Activated T-helper 1 cell treated with Interleukin-2 at 50 U/mL for 16 hours (primary cell): Measurements from ENCODE around the gene FBXL7.

Experiments used
- DNase-seq: peaks from one replicate; pipeline ENCODE4 v3.0.0-alpha.2; 2020; ENCODE audit warnings: low read depth

FBXL7 gene

DNA sequence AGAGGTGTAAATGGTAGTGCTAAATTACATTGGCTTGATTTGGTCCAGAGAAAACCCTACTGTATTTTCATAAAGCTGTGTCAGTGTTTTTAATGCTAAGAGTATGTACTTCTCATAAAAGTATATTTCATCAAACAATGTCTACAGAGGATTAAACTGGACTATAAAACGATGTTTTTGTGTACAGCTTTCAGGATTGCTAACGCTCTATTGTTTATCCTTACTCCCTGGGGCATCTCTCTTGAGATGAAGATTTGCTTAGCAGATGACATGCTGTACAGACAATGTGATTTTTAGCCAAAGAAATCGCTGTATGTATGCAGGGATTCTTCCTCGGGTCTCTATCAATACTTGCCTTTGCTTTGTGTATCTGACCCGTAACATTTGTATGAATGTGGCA lies 216.0 kb downstream of the FBXL7 start:
- no peak for DNase-seq

DNA sequence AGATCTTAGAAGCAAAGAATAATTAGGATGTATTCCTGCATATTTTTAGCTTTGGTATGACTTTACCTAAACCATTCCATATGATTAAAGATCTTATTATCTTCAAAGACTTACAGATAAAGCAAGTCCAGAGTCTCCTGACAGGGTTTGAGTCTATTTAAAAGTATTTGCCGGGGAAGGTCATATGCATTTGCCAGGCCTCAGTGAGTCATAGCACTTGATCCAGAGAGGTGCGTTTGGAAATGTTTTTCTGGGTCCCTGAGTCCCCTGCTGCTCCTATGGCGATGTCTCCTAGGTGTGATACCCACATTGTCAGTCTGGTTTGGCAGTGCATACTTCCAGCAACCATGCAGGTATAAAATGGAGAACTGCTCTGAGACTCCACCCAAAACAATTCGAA lies 217.0 kb downstream of the FBXL7 start:
- DNase-seq = no peak

- no peak for DNase-seq
Measured at GRCh38 chr5:15718421-15719179, 218.6 kb downstream of the FBXL7 start.

DNA sequence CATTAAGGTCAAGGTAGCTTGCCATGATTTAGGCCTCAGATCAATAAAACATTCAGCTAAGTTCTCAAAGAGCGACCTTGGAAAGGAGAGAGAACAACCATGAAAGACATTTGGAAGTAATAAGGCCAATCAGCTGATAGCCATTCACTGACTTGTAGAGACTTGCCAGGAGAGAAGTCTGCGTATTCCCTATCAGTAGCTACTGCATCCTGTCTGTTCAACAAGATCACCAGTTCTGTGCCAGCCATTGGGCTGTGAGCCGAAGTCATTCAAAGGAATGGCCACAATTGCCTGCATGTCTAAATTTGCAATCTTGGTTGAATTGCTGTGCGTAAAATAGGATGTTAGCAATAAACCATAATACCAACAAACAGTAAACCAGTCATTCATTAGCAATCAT lies 219.8 kb downstream of the FBXL7 start:
- no peak for DNase-seq

- DNase-seq = no peak
Measured at GRCh38 chr5:15720515-15720914, 220.5 kb downstream of the FBXL7 start.

DNA sequence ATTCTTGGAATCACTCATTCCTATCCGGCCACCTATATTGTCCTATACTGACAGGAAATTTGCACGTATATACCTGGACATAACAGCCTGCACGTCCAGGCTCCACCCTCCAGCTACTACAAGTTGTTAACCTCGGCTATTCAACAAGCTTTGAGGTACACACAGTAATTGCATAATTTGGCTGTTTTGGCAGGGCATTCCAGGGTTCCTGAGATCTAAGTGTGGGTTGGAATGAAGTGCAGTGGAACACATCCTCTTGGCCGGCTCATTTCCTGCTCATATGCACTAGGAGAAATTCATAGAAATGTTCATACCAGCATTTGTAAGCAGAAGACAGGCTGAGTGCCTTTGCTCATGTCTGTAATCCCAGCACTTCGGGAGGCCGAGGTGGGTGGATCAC lies 222.3 kb downstream of the FBXL7 start:
- no peak for DNase-seq

GRCh38 chr5:15727375-15727774 lies 227.4 kb downstream of the FBXL7 start:
- DNase-seq = no peak

- no peak for DNase-seq
Measured at GRCh38 chr5:15728811-15729210, 228.8 kb downstream of the FBXL7 start.

- no peak for DNase-seq
Measured at GRCh38 chr5:15731699-15732098, 231.7 kb downstream of the FBXL7 start.

DNA sequence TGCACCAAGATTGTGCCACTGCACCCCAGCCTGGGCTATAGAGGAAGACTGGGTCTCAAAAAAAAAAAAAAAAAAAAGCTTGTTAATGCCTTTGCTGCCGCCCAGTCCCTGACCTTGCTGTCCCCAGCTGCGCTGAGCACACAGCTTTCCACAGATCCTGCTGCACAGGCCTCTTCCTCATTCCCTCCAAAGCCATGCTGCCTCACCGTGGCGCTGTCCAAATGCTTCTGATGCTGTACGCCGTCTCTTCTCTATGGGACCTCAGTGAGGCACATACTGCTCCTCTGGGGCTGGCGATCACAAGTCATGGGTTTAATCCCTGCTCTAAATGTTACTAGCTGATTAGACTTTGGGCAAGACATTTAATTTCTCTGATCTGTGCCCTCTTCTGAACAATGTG lies 234.1 kb downstream of the FBXL7 start:
- no peak for DNase-seq

GRCh38 chr5:15737036-15737821 lies 237.2 kb downstream of the FBXL7 start:
- no peak for DNase-seq

- no peak for DNase-seq
Measured at GRCh38 chr5:15737871-15738664, 238.1 kb downstream of the FBXL7 start.

DNA sequence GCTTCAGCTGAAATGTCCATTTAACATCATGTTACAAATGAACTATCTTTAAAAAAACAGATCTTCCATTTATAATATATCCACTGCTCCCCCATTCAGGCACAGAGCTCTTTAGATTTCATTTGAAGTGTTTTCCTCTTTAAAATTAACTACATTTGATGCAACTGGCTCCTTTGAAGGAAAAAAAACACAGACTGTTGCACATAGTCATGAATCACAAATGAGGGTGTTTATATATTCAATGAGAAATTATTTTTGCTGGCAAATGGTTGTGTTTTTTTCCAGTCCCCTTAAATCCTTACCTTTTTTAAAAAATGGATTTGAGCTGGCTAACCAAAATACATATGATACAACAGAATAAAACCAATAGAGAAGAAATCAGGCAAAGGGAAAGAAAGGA lies 240.4 kb downstream of the FBXL7 start:
- DNase-seq = no peak

GRCh38 chr5:15741591-15741990 lies 241.6 kb downstream of the FBXL7 start:
- DNase-seq = no peak

- DNase-seq = no peak
Measured at GRCh38 chr5:15746833-15747232, 246.9 kb downstream of the FBXL7 start.

DNA sequence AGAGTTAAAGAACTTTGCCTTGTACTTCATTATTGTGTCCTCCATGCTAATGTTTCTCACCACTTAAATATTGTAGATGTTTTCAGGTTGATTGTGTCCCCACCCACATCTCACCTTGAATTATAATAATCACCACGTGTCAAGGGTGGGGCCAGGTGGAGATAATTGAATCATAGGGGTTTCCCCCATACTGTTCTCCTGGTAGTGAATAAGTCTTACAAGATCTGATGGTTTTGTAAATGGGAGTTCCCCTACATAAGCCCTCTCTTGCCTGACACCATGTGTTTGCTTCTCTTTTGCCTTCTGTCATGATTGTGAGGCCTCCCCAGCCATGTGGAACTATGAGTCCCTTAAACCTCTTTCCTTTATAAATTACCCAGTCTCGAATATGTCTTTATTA lies 248.3 kb downstream of the FBXL7 start:
- no peak for DNase-seq

DNA sequence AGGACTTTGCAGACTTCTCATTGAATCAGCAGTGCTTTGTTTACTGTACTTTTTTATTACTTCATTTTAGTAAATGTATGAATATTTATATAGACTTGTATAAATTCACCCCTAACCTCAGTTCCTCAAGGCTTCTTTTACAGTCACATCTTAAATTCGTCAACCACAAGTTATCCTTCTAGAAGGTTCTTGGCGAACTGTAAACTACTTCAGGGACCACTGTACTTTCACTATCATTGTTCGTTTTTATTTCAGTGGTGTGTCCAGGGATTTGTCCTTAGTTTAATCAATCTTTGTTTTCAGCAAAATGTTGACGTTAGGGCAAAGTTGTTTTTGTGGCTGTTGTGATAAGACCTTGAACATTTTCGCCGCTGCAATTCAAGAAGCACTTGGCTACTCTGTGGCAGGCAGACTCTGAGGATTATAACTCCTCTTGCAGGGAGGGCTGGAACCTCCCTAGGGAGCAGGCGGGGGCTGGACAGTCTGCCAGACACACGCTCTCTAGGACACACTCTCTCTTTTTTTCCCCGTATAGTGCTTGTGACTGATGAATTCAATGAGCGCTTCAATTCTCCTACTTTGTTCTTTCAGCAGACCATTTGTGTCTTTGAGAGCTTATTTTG lies 252.8 kb downstream of the FBXL7 start:
- no peak for DNase-seq

DNA sequence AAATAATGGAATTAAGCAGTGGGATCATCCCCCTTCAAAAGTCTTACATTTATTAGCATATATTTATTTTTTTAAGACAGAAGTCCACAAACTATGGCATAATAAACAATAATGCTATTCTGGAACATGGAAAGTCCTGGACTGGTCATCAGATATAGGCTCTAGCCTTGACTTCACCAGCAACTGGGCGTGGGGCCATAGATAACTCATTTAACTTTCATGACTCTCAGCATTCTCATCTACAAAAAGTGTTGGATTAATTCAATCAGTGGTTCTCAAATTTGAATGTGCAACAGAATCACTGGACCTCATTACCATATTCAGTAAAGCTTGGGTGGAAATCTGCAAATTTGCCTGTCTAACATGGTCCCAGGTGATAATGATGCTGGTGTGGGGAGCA lies 253.8 kb downstream of the FBXL7 start:
- no peak for DNase-seq

DNA sequence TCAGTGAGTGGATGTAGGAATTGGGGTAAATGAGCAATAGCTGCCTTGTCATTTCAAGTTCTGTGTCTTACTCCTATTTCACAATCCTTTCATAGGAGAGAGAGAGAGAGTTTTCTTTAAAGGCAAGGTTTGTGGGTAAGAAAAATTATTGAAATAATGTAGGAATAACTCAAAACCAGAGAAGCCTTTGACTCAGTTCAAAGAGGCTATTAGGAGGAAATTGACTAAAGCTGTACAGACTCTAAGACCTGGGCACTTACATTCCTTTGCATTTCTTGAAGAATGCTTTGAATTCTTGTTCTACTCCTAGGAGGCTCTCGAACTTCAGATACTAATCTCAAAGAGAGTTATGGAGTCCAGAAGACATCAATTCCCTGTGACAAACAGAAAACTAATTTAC lies 257.1 kb downstream of the FBXL7 start:
- DNase-seq = no peak

DNA sequence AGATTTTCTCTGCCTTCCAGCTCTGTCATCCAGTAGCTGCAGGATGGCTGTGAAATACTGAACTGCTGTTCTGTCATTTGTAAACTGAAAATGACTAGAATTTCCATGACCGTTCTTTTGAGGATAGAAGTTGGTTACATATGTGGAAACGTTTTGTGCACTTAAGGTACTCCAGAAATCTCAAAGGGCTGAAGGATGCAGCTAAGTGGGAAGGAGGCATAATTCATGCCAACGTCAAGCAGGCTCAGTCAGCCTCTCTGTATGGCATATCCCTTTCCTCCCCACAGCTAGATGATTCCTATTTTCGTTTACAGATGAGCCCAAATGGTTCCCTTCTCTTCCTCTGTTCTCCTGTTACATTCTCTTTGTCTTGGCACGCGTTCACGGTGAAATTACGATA lies 257.6 kb downstream of the FBXL7 start:
- no peak for DNase-seq

GRCh38 chr5:15762668-15763067 lies 262.7 kb downstream of the FBXL7 start:
- DNase-seq = no peak

DNA sequence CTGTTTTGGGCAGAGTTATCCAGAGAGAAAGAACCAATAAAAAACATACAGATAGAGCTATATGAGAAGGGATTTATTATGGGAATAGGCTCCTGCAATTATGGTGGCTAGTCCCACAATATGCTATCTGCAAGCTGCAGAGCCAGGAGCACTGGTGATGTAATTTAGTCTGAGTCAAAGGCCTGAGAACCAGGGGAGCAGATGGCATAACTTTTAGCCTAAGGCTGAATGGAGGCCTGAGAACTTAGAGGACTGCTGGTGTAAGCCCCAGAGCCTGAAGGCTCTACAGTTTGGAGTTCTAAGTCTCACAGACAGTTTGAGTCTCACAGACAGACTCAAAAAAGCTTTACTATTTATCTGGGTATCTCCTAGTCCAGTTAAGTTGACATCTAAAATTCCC lies 263.8 kb downstream of the FBXL7 start:
- no peak for DNase-seq
